ENCODE measurements around the gene SLBP.

Gene SLBP

DNA sequence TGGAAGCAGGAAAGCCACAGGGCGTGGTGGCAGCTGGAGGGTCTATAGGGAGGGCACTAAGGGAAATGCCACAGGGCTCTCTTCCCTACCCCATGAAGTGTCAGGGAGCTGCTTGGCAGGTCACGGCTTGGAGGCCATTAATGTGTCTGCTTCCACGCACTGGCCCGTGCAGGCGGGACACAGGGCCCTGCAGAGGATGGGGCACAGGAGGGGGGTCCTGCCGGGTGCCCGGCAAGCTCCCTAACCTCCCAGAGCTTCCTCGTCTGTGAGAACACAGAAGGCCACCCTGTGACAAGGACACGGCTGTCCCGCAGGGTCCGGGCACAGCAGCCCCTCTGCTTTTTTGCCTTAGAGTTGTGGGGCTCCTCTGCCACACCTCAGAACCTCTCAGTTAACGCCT is 53.5 kb downstream of the SLBP start:
- no peaks in the 10 kb centered on the region for H3K9me3 ChIP-seq (ENCODE audit: control insufficient read depth, low read length)
- H3K9ac ChIP-seq (ENCODE audit: low read length): no peak overlapping the region
- no peak overlapping the region for H3K4me3 ChIP-seq (ENCODE audit: low read length)
- H3K36me3 ChIP-seq (ENCODE audit: control insufficient read depth, insufficient read depth, low read length): no peaks in the 10 kb centered on the region
- H3K27me3 ChIP-seq (ENCODE audit: control insufficient read depth, insufficient read depth, low read length): no peaks in the 10 kb centered on the region
- no peaks in the 10 kb centered on the region for H3K4me1 ChIP-seq (ENCODE audit: control insufficient read depth, insufficient read depth, low read length)

DNA sequence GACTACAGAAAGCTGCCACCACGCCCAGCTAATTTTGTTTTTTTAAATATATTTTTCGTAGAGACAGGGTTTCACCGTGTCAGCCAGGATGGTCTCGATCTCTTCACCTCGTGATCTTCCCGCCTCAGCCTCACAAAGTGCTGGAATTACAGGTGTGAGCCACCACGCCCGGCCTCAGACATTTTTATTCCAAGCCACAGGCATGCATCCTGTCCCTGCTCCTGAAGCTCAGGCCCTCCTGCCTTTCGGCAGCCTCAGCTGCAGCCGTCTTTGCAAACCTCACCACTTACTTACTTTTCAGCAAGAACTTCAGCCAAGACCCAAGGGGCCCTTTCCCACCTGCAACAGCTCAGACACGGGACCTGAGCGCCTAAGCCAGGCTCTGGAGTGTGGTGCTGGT is 54.0 kb downstream of the SLBP start:
- Histone ChIP-seq H3K9me3 (ENCODE audit: control insufficient read depth, low read length) (no peaks in the 10 kb centered on the region), H3K36me3 (ENCODE audit: control insufficient read depth, insufficient read depth, low read length) (no peaks in the 10 kb centered on the region), H3K27me3 (ENCODE audit: control insufficient read depth, insufficient read depth, low read length) (no peaks in the 10 kb centered on the region), H3K9ac (ENCODE audit: low read length) (no peak overlapping the region), H3K4me3 (ENCODE audit: low read length) (no peak overlapping the region), H3K4me1 (ENCODE audit: control insufficient read depth, insufficient read depth, low read length) (no peaks in the 10 kb centered on the region)

DNA sequence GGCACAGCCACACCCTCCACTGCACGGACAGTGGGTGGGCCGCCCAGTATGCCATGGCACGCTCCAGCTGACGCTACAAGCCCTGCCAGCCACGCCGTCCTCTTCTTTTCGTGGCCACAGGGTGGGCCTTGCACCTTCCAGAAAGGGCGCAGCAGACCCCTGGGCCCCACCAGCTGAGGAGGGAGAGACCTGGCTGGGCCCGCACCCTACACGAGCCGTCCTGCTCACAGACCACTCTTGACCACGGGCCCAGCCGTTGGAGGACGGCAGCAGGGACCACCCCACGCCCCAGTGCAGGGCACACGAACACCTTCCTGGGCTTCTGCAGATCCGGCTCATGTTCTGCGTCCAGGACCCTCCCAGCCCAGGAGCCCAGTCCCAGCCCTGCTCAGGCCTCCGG is 55.1 kb downstream of the SLBP start:
- Histone ChIP-seq H3K36me3 (ENCODE audit: control insufficient read depth, insufficient read depth, low read length) (no peaks in the 10 kb centered on the region), H3K9ac (ENCODE audit: low read length) (no peak overlapping the region), H3K4me1 (ENCODE audit: control insufficient read depth, insufficient read depth, low read length) (no peaks in the 10 kb centered on the region), H3K9me3 (ENCODE audit: control insufficient read depth, low read length) (no peaks in the 10 kb centered on the region), H3K4me3 (ENCODE audit: low read length) (no peak overlapping the region), H3K27me3 (ENCODE audit: control insufficient read depth, insufficient read depth, low read length) (no peaks in the 10 kb centered on the region)

DNA sequence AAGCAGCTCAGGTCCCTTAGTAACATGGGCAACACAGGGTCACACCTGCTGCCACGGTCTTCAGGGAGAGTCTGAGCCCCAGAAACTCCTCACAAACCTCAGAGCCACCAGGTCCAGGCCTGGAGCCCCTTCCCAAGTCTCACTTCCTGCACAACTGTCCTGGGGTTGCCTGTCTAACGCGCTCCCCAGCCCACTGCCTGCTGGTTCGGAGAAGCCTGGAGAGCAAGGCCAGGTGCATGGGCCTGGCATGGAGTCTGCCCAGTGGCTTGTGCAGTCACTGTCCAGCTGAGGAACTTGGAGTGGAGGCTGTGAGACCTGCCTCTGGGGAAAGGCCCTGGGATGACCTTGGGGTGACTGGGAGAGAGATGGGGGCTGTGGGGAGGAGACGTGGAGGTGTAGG is 56.0 kb downstream of the SLBP start:
- no peaks in the 10 kb centered on the region for H3K36me3 ChIP-seq (ENCODE audit: control insufficient read depth, insufficient read depth, low read length)

DNA sequence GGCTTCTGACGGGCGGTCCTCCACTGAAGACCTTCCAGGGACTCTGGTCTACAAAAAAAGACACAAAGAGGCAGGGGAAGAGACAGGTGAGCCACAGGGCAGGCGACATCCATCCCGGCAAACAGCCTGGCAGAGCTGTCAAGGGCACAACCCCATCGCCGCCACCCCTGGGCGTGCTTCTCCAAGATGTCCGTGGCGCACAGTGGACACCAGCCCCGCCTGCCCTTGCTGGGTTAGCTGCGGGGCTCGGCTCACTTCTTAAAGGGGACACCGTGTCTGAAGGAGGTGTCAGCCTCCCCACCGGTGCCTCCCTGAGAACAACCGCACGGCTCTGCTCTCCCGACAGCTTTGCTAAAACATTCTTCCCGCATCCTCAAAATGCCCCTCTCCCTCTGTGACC is 56.4 kb downstream of the SLBP start:
- Histone ChIP-seq H3K9ac (ENCODE audit: low read length) (no peak overlapping the region), H3K4me1 (ENCODE audit: control insufficient read depth, insufficient read depth, low read length) (no peaks in the 10 kb centered on the region), H3K27me3 (ENCODE audit: control insufficient read depth, insufficient read depth, low read length) (no peaks in the 10 kb centered on the region), H3K4me3 (ENCODE audit: low read length) (no peak overlapping the region), H3K36me3 (ENCODE audit: control insufficient read depth, insufficient read depth, low read length) (no peaks in the 10 kb centered on the region), H3K9me3 (ENCODE audit: control insufficient read depth, low read length) (no peaks in the 10 kb centered on the region)

More for the DNA sequence above, 56.0 kb downstream of the SLBP start:
- Histone ChIP-seq H3K4me1 (ENCODE audit: control insufficient read depth, insufficient read depth, low read length) (no peaks in the 10 kb centered on the region), H3K9me3 (ENCODE audit: control insufficient read depth, low read length) (no peaks in the 10 kb centered on the region), H3K27me3 (ENCODE audit: control insufficient read depth, insufficient read depth, low read length) (no peaks in the 10 kb centered on the region), H3K9ac (ENCODE audit: low read length) (no peak overlapping the region), H3K4me3 (ENCODE audit: low read length) (no peak overlapping the region)

DNA sequence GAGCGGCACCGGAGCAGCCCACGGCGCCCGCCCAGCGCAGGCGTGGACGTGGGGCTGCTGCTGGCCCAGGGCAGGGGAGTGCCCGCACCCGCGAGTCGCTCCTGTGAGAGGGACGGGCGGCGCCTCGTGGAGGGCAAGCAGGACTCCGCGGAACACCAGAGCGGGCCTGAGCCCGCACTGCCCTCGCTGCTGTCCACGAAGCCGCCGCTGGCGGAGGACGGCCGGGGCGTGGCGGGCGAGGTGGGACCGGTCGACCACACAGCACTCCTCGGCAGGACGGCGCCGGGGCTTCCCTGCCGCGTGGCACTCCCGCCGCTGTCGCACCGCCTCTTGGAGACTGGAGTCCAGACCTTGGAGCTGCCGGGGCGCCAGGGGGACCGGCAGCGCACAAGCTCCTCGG is 57.0 kb downstream of the SLBP start:
- Histone ChIP-seq H3K4me3 (ENCODE audit: low read length) (no peak overlapping the region), H3K36me3 (ENCODE audit: control insufficient read depth, insufficient read depth, low read length) (no peaks in the 10 kb centered on the region), H3K9ac (ENCODE audit: low read length) (no peak overlapping the region), H3K27me3 (ENCODE audit: control insufficient read depth, insufficient read depth, low read length) (no peaks in the 10 kb centered on the region), H3K4me1 (ENCODE audit: control insufficient read depth, insufficient read depth, low read length) (no peaks in the 10 kb centered on the region), H3K9me3 (ENCODE audit: control insufficient read depth, low read length) (no peaks in the 10 kb centered on the region)

DNA sequence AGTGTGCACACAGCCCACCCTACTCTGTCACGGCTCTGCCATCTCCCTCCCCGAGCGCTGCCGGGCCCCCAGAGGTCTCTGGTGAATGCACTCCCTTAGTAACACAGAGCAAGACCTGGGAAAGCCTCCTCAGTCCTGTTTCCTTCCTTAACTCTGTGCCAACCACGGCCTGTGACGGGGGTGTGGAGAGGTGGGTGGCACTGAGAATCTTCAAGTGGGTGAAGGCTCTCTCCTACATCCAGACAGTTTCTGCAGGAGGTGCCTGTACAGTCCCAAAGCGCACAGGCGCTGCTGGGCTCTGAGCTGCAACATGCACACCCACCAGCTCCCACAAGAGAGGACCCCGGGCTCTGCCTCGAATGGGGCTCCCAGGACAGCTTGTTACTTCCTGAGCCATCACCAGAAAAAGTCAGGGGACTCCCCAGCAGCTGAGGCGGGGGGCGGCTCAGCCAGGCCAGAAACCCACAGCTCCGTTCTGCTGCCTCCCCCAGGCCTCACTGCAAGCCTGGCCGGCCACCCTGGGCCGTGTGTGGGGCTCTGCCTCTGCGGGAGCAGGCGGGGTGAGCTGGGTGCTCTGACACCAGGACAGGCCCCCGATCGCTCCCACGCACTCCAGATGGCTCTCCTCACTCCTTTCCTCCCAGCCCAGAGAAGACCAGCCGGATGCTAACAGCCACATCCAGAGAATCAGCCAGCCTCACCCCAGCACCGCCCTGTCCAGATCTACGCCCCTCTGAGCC is 57.7 kb downstream of the SLBP start:
- Histone ChIP-seq H3K9me3 (ENCODE audit: control insufficient read depth, low read length) (no peaks in the 10 kb centered on the region), H3K36me3 (ENCODE audit: control insufficient read depth, insufficient read depth, low read length) (no peaks in the 10 kb centered on the region), H3K4me1 (ENCODE audit: control insufficient read depth, insufficient read depth, low read length) (no peaks in the 10 kb centered on the region), H3K27me3 (ENCODE audit: control insufficient read depth, insufficient read depth, low read length) (no peaks in the 10 kb centered on the region), H3K9ac (ENCODE audit: low read length) (no peak overlapping the region), H3K4me3 (ENCODE audit: low read length) (no peak overlapping the region)

DNA sequence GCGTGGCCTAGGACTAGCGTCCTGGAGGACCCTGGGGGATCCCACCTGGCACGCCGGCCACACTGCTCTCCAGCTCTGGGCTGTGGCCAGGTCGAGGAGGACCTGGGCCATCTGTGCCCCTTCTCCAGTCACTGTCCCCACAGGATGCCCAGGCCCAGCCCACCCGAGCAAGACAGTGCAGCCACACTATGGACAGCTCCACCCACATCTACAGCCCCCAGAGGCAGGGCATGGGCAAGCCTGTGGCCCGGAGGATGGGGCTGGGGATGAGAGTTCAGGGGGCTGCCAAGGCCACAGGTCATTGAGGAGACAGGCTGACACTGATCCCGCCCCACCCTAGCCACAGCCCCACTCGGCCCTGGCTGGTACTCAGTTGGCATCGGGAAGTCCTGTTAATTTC is 58.3 kb downstream of the SLBP start:
- Histone ChIP-seq H3K27me3 (ENCODE audit: control insufficient read depth, insufficient read depth, low read length) (no peaks in the 10 kb centered on the region), H3K36me3 (ENCODE audit: control insufficient read depth, insufficient read depth, low read length) (no peaks in the 10 kb centered on the region), H3K9ac (ENCODE audit: low read length) (no peak overlapping the region), H3K4me3 (ENCODE audit: low read length) (no peak overlapping the region), H3K9me3 (ENCODE audit: control insufficient read depth, low read length) (no peaks in the 10 kb centered on the region), H3K4me1 (ENCODE audit: control insufficient read depth, insufficient read depth, low read length) (no peaks in the 10 kb centered on the region)

DNA sequence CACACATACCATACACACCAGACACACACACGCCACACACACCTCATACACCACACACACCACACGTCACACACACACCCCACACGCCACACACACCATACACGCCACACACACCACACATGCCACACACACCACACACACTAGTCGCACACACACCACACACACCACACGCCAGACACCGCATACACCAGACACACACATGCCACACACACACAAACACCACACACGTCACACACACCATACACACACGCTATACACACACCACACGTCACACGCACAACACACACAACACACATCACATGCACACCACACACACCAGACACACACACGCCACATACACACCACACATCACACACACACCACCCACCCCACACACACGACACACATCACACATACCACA is 60.0 kb downstream of the SLBP start:
- Histone ChIP-seq H3K27me3 (ENCODE audit: control insufficient read depth, insufficient read depth, low read length) (no peaks in the 10 kb centered on the region), H3K4me1 (ENCODE audit: control insufficient read depth, insufficient read depth, low read length) (no peaks in the 10 kb centered on the region), H3K36me3 (ENCODE audit: control insufficient read depth, insufficient read depth, low read length) (no peaks in the 10 kb centered on the region), H3K9ac (ENCODE audit: low read length) (no peak overlapping the region), H3K9me3 (ENCODE audit: control insufficient read depth, low read length) (no peaks in the 10 kb centered on the region), H3K4me3 (ENCODE audit: low read length) (no peak overlapping the region)

DNA sequence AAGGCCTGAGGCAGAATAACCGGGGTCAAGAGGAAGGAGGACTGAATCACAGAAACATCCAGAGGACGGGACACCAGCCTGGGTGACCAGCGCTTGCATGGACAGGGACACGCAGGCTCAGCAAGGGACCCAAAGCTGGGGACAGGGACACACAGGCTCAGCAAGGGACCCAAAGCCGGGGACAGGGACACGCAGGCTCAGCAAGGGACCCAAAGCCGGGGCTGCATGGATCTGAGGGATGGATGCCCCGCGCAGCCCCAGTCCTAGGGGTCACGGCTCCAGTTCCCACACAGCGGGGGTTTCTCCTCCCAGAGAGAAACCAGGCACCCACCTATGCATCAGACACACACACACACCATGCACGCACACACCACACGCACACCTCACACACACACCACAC is 60.5 kb downstream of the SLBP start:
- H3K27me3 ChIP-seq (ENCODE audit: control insufficient read depth, insufficient read depth, low read length): no peaks in the 10 kb centered on the region
- no peak overlapping the region for H3K9ac ChIP-seq (ENCODE audit: low read length)
- H3K36me3 ChIP-seq (ENCODE audit: control insufficient read depth, insufficient read depth, low read length): no peaks in the 10 kb centered on the region
- H3K9me3 ChIP-seq (ENCODE audit: control insufficient read depth, low read length): no peaks in the 10 kb centered on the region
- no peaks in the 10 kb centered on the region for H3K4me1 ChIP-seq (ENCODE audit: control insufficient read depth, insufficient read depth, low read length)
- no peak overlapping the region for H3K4me3 ChIP-seq (ENCODE audit: low read length)

DNA sequence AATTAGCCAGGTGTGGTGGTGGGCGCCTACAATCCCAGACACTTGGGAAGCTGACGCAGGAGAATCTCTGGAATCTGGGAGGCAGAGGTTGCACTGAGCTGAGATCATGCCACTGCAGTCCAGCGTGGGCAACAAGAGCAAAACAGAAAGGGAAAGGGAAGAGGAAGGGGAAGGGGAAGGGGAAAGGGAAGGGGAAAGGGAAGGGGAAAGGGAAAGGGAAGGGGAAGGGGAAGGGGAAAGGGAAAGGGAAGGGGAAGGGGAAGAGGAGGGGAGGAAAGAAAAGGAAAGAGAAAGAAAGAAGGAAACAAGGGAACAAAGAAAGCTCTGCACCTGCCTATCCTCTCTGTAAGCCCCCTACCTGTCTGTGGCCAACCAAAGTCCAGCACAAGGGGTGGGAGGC is 63.2 kb downstream of the SLBP start:
- no peaks in the 10 kb centered on the region for H3K27me3 ChIP-seq (ENCODE audit: control insufficient read depth, insufficient read depth, low read length)
- no peak overlapping the region for H3K4me3 ChIP-seq (ENCODE audit: low read length)
- H3K9me3 ChIP-seq (ENCODE audit: control insufficient read depth, low read length): no peaks in the 10 kb centered on the region
- H3K9ac ChIP-seq (ENCODE audit: low read length): no peak overlapping the region
- no peaks in the 10 kb centered on the region for H3K36me3 ChIP-seq (ENCODE audit: control insufficient read depth, insufficient read depth, low read length)
- H3K4me1 ChIP-seq (ENCODE audit: control insufficient read depth, insufficient read depth, low read length): no peaks in the 10 kb centered on the region

DNA sequence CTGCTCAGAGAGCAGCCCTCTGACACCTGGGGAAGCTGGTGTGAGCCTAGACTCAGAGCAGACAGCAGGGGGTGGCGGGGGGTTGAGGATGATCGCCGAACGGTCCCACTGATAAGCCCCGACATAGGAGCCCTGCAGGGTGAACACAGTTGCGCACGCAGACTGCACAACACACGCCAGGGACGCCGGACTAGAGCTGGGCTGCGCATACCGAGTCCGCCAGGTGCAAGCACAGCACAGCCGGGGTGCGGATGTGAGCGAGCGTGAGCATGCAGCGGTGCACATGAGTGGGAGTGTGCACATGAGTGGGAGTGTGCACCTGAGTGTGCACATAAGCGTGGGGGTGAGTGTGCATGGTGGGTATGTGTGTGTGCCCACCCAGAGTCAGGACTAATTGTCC is 64.7 kb downstream of the SLBP start:
- no peaks in the 10 kb centered on the region for H3K9me3 ChIP-seq (ENCODE audit: control insufficient read depth, low read length)
- H3K4me3 ChIP-seq (ENCODE audit: low read length): no peak overlapping the region
- no peaks in the 10 kb centered on the region for H3K27me3 ChIP-seq (ENCODE audit: control insufficient read depth, insufficient read depth, low read length)
- no peaks in the 10 kb centered on the region for H3K4me1 ChIP-seq (ENCODE audit: control insufficient read depth, insufficient read depth, low read length)
- no peak overlapping the region for H3K9ac ChIP-seq (ENCODE audit: low read length)
- H3K36me3 ChIP-seq (ENCODE audit: control insufficient read depth, insufficient read depth, low read length): no peaks in the 10 kb centered on the region

DNA sequence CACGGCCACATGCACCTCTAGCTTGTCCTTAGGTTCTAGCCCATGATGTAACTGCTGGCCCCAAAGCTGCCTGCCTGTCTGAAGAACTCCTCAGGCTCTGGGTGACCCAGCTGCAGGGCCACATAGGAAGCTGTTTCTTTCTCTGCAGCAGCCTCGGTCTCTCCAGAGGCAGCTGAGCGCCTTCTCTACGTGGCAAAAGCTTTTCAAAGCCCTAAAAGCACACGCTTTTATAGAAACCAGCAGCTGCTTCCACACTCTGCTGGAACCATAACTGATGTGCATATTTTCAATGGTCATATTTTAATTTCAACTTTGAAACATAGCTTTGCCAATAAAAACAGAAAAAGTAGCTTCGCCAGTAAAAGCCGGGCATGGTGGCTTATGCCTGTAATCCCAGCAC is 65.4 kb downstream of the SLBP start:
- no peak overlapping the region for H3K4me3 ChIP-seq (ENCODE audit: low read length)
- H3K27me3 ChIP-seq (ENCODE audit: control insufficient read depth, insufficient read depth, low read length): no peaks in the 10 kb centered on the region
- no peak overlapping the region for H3K9ac ChIP-seq (ENCODE audit: low read length)
- no peaks in the 10 kb centered on the region for H3K4me1 ChIP-seq (ENCODE audit: control insufficient read depth, insufficient read depth, low read length)
- no peaks in the 10 kb centered on the region for H3K9me3 ChIP-seq (ENCODE audit: control insufficient read depth, low read length)
- no peaks in the 10 kb centered on the region for H3K36me3 ChIP-seq (ENCODE audit: control insufficient read depth, insufficient read depth, low read length)

Data from mucosa of stomach (tissue), 1 donor.